ENCODE data around the gene ZEB1.

- no peak for TF ChIP-seq CHD2 (IDR thresholded peaks at IDR 0.05; ENCODE audit: low read length)
- no peak for TF ChIP-seq EZH2 (IDR thresholded peaks at IDR 0.05; ENCODE audit: low read depth, low read length, severe bottlenecking)
- no peak for TF ChIP-seq CTCF (IDR thresholded peaks at IDR 0.05; ENCODE audit: control extremely low read depth in 1 of 3, insufficient read depth in 1 of 3, low read depth in 1 of 3, low read length in 3 of 3)
- no peak for TF ChIP-seq TAF1 (IDR thresholded peaks at IDR 0.05; ENCODE audit: low read depth, low read length)
- TF ChIP-seq ATF3 (IDR thresholded peaks at IDR 0.05; ENCODE audit: insufficient read depth, low read depth, low read length), result no peak
- TF ChIP-seq FOSL1 (IDR thresholded peaks at IDR 0.05; ENCODE audit: insufficient read depth, low read depth, low read length), result no peak
- no peak for TF ChIP-seq JUND (IDR thresholded peaks at IDR 0.05; ENCODE audit: low read length)
Observed at GRCh38 chr10:31280972-31281371, 38.0 kb upstream of the ZEB1 start.
